Karpas-422 (cell line): ENCODE results near the gene NR3C1. TPM values are rescaled to one million over a fixed set of nuclear protein-coding genes. Genes with fewer than 3 reads are reported as not detected.

ENCODE experiments used
- DNase-seq: peaks from one replicate; pipeline ENCODE4 v3.0.0-alpha.2; 2015
- H2AFZ ChIP-seq: fragments of 200-600 bp; sonication (generic); 2 replicates; pipeline ENCODE4 v1.6.1; 2014; ENCODE audit warnings: antibody characterized with exemption, low read length, mixed read lengths
- H3K27ac ChIP-seq: fragments of 200-600 bp; sonication (generic); 2 replicates; pipeline ENCODE4 v1.5.1; 2014; ENCODE audit warnings: mild to moderate bottlenecking, low read length, moderate library complexity
- H3K27me3 ChIP-seq: fragments of 200-600 bp; sonication (generic); 2 replicates; pipeline ENCODE4 v1.6.1; 2014; ENCODE audit warnings: low read length, mixed read lengths
- H3K36me3 ChIP-seq: fragments of 200-600 bp; sonication (generic); 2 replicates; pipeline ENCODE4 v1.6.1; 2014; ENCODE audit warnings: low read length, mixed read lengths; ENCODE audit not compliant: insufficient read depth
- H3K4me1 ChIP-seq: fragments of 200-600 bp; sonication (generic); 2 replicates; pipeline ENCODE4 v1.6.1; 2014; ENCODE audit warnings: mild to moderate bottlenecking, low read length, mixed read lengths
- H3K4me2 ChIP-seq: fragments of 200-600 bp; sonication (generic); 2 replicates; pipeline ENCODE4 v1.6.1; 2014; ENCODE audit warnings: low read length, low read depth, mild to moderate bottlenecking; ENCODE audit not compliant: poor library complexity, severe bottlenecking
- H3K4me3 ChIP-seq: fragments of 200-600 bp; sonication (generic); 2 replicates; pipeline ENCODE4 v1.5.1; 2014; ENCODE audit warnings: mild to moderate bottlenecking, antibody characterized with exemption, low read length, mixed read lengths
- H3K79me2 ChIP-seq: fragments of 200-600 bp; sonication (generic); 2 replicates; pipeline ENCODE4 v1.6.1; 2014; ENCODE audit warnings: mild to moderate bottlenecking, low read length, mixed read lengths
- H3K9ac ChIP-seq: fragments of 200-600 bp; sonication (generic); 2 replicates; pipeline ENCODE4 v1.6.0; 2014; ENCODE audit warnings: low read length
- H3K9me2 ChIP-seq: fragments of 200-600 bp; sonication (generic), shearing (Covaris generic); replicated peaks from 2 replicates; pipeline ENCODE4 v1.6.0; 2014; ENCODE audit warnings: mild to moderate bottlenecking, low read length, moderate library complexity; ENCODE audit not compliant: insufficient read depth
- H3K9me3 ChIP-seq: fragments of 300-700, 200-600 bp; sonication (generic); 2 replicates; pipeline ENCODE4 v1.6.1; 2014; ENCODE audit warnings: low read length, mixed read lengths
- H4K20me1 ChIP-seq: fragments of 200-600 bp; sonication (generic); 2 replicates; pipeline ENCODE4 v1.6.1; 2014; ENCODE audit warnings: mild to moderate bottlenecking, antibody characterized with exemption, low read length, low read depth; ENCODE audit not compliant: insufficient read depth
- total RNA-seq: library from RNA; depleted of rRNA; stranded (reverse); fragments of >200 nt; shearing (Covaris generic); gene quantifications from 2 replicates; pipeline ENCODE4 v1.2.3, GENCODE V29; 2014; ENCODE audit warnings: low replicate concordance

Gene NR3C1
- total RNA-seq, 1 experiment from 2014 or later: 364 TPM

- Histone ChIP-seq H3K4me1 (no peaks in the 10 kb centered on the region), H3K4me3 (no peak overlapping the region), H3K79me2 (no peaks in the 10 kb centered on the region), H3K4me2 (no peak overlapping the region), H3K27me3 (no peaks in the 10 kb centered on the region), H3K36me3 (no peaks in the 10 kb centered on the region), H2AFZ (no peak overlapping the region), H3K9ac (no peak overlapping the region), H4K20me1 (no peaks in the 10 kb centered on the region), H3K27ac (no peak overlapping the region), H3K9me2 (0 out of 2 replicates have a peak, but pooled peaks cover 5% of the 10 kb centered on the region), H3K9me3 (no peaks in the 10 kb centered on the region)
- no peak for DNase-seq
These were observed 157.4 kb downstream of the NR3C1 start for GRCh38 chr5:143245929-143246561.

DNA sequence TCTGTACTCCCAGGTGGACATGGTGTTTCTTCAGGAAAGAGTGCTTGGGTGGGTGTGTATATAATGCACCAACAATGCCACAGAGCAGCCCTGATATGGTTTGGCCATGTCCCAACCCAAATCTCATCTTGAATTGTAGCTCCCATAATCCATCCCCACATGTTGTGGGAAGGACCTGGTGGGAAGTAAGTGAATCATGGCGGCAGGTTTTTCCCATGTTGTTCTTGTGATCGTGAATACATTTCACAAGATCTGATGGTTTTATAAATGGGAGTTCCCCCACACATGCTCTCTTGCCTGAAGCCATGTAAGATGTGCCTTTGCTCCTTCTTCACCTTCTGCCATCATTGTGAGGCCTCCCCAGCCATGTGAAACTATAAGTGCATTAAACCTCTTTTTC, 158.5 kb downstream of the NR3C1 start:
- Histone ChIP-seq H3K4me1 (no peaks in the 10 kb centered on the region), H3K4me2 (no peak overlapping the region), H3K27me3 (no peaks in the 10 kb centered on the region), H3K9me3 (no peaks in the 10 kb centered on the region), H3K9ac (no peak overlapping the region), H3K27ac (no peak overlapping the region), H4K20me1 (no peaks in the 10 kb centered on the region), H3K9me2 (0 out of 2 replicates have a peak, but pooled peaks cover 5% of the 10 kb centered on the region), H2AFZ (no peak overlapping the region), H3K4me3 (no peak overlapping the region), H3K79me2 (no peaks in the 10 kb centered on the region), H3K36me3 (no peaks in the 10 kb centered on the region)
- DNase-seq: no peak

- Histone ChIP-seq H3K9ac (no peak overlapping the region), H2AFZ (no peak overlapping the region)
These were observed 159.3 kb downstream of the NR3C1 start for GRCh38 chr5:143244000-143244736.

DNA sequence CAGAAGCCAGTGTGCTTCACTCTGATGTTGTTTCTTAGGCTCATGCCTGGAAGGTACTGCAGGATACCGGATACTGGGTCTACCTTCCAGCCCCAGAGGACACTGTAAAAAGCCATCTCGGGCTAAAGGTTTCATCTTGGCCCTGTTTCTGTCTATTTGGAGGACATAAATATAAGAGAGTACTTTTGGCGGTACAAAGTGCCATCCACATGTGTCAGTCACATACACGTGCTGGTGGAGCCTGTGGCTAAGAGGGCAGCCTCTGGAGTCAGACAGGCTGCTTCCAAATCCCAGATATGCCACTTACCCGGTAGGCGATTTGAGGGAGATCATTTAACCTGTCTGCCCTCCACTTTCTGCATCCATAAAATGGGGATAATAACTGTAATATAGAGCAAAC, 160.4 kb downstream of the NR3C1 start:
- Histone ChIP-seq H3K27ac (no peak overlapping the region), H3K4me1 (no peaks in the 10 kb centered on the region), H3K4me2 (no peak overlapping the region), H3K9me3 (no peaks in the 10 kb centered on the region), H3K9ac (no peak overlapping the region), H3K27me3 (no peaks in the 10 kb centered on the region), H3K36me3 (no peaks in the 10 kb centered on the region), H3K4me3 (no peak overlapping the region), H4K20me1 (no peaks in the 10 kb centered on the region), H2AFZ (no peak overlapping the region), H3K9me2 (0 out of 2 replicates have a peak, but pooled peaks cover 5% of the 10 kb centered on the region), H3K79me2 (no peaks in the 10 kb centered on the region)
- no peak for DNase-seq

More at GRCh38 chr5:143244000-143244736, 159.3 kb downstream of the NR3C1 start:
- H3K27me3 ChIP-seq: no peaks in the 10 kb centered on the region
- no peak overlapping the region for H3K4me2 ChIP-seq
- H3K4me1 ChIP-seq: no peaks in the 10 kb centered on the region
- H3K79me2 ChIP-seq: no peaks in the 10 kb centered on the region
- H3K9me3 ChIP-seq: no peaks in the 10 kb centered on the region
- no peaks in the 10 kb centered on the region for H3K36me3 ChIP-seq
- DNase-seq: no peak
- no peak overlapping the region for H3K27ac ChIP-seq
- H3K4me3 ChIP-seq: no peak overlapping the region
- H4K20me1 ChIP-seq: no peaks in the 10 kb centered on the region
- 0 out of 2 replicates have a peak, but pooled peaks cover 5% of the 10 kb centered on the region for H3K9me2 ChIP-seq

- Histone ChIP-seq H4K20me1 (no peaks in the 10 kb centered on the region), H3K36me3 (no peaks in the 10 kb centered on the region), H3K9ac (no peak overlapping the region), H3K4me2 (no peak overlapping the region), H2AFZ (no peak overlapping the region), H3K9me2 (no peaks in the 10 kb centered on the region), H3K9me3 (no peaks in the 10 kb centered on the region), H3K27me3 (no peaks in the 10 kb centered on the region), H3K79me2 (no peaks in the 10 kb centered on the region), H3K4me1 (no peaks in the 10 kb centered on the region), H3K27ac (no peak overlapping the region), H3K4me3 (no peak overlapping the region)
- DNase-seq: no peak
These were observed 161.6 kb downstream of the NR3C1 start for GRCh38 chr5:143241892-143242291.

DNA sequence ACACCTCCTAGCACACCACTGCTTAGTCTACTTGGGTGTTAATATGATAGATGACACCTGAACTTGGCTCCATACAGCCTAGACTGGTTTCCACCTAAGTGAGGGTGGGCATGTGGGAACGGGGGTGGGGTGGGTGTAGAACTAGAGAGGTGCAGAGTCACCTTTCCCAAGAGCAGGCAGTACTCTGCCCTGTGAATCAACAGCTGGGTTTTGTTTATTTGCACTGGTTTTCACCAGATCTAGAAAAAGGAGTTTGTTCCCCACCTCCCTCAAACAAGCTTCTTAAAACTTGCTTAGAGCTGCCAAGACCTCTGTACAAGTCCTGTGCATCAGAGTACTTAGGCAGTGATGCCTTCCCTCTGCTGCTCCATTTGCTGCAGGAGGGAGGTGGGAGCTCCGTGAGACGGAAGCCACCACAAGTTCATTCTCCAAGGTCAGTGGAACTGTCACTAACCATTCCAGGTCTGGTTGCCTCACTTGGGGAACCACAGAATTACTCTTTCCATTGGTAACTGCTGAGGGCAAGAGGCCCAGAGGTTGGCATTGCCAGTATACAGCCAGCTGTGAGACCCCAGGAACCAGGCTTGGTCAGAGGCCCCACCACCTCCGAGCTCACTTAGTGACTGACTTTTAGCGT, 163.5 kb downstream of the NR3C1 start:
- no peaks in the 10 kb centered on the region for H3K36me3 ChIP-seq
- H3K4me3 ChIP-seq: no peak overlapping the region
- H3K9me2 ChIP-seq: no peaks in the 10 kb centered on the region
- no peaks in the 10 kb centered on the region for H3K9me3 ChIP-seq
- H3K27me3 ChIP-seq: no peaks in the 10 kb centered on the region
- H4K20me1 ChIP-seq: no peaks in the 10 kb centered on the region
- no peaks in the 10 kb centered on the region for H3K79me2 ChIP-seq
- H3K27ac ChIP-seq: no peak overlapping the region
- no peak overlapping the region for H3K9ac ChIP-seq
- no peak overlapping the region for H2AFZ ChIP-seq
- no peak for DNase-seq
- H3K4me2 ChIP-seq: no peak overlapping the region
- H3K4me1 ChIP-seq: no peaks in the 10 kb centered on the region

- no peak for DNase-seq
- H3K4me2 ChIP-seq: no peak overlapping the region
- H4K20me1 ChIP-seq: no peaks in the 10 kb centered on the region
- no peaks in the 10 kb centered on the region for H3K36me3 ChIP-seq
- H3K4me1 ChIP-seq: no peaks in the 10 kb centered on the region
- no peaks in the 10 kb centered on the region for H3K9me3 ChIP-seq
- no peaks in the 10 kb centered on the region for H3K9me2 ChIP-seq
- H3K9ac ChIP-seq: no peak overlapping the region
- H3K27ac ChIP-seq: no peak overlapping the region
- no peak overlapping the region for H2AFZ ChIP-seq
- H3K27me3 ChIP-seq: no peaks in the 10 kb centered on the region
- no peak overlapping the region for H3K4me3 ChIP-seq
- no peaks in the 10 kb centered on the region for H3K79me2 ChIP-seq
These were observed 164.9 kb downstream of the NR3C1 start for GRCh38 chr5:143238620-143239019.

DNA sequence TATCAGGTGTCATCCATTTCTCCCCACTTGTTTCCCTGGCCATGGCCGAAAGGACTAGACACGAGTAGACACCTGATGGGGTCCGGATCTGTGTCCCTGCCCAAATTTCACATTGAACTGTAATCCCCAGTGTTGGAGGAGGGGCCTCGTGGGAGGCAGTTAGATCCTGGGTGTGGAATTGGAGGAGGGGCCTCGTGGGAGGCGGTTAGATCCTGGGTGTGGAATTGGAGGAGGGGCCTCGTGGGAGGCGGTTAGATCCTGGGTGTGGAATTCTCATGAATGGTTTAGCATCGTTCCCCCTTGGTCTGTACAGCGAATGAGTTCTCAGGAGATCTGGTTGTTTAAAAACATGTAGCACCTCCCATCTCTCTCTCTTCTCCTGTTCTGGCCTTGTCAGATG, 165.8 kb downstream of the NR3C1 start:
- Histone ChIP-seq H3K4me1 (no peaks in the 10 kb centered on the region), H3K4me2 (no peak overlapping the region), H3K27me3 (no peaks in the 10 kb centered on the region), H3K9ac (no peak overlapping the region), H3K36me3 (no peaks in the 10 kb centered on the region), H3K27ac (no peak overlapping the region), H3K79me2 (no peaks in the 10 kb centered on the region), H3K4me3 (no peak overlapping the region), H3K9me2 (no peaks in the 10 kb centered on the region), H3K9me3 (no peaks in the 10 kb centered on the region), H4K20me1 (no peaks in the 10 kb centered on the region), H2AFZ (no peak overlapping the region)
- no peak for DNase-seq
